ENCODE measurements around the gene NUP188.

NUP188 gene

DNA sequence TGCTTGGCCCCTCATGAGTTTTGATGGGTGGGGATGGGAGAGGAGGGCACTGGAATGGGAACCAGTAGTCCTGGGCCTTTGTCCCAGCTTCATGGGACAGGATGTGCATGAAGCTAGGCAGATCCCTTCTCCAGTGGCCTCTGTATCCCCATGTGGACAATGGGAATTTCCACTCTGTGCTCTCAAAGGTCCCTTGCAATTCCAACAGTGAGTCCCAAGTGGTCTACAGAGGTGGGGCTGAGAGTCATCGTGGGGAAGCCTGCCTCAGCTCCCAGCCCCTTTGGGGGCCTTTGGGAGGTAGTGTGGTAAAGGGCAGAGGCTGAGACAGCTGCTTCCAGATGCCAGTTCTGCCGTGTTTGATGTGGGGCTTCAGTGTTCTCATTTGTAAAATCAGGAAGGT is 28.6 kb upstream of the NUP188 start:
- no peak for TF ChIP-seq CTCF (IDR thresholded peaks at IDR 0.05; ENCODE audit: insufficient read depth, low read length, missing control alignments)
- no peak for DNase-seq (ENCODE audit: low read depth, low spot score)
- ChIA-PET POLR2A (no interaction called here), CTCF (interaction anchor here (2.7 to 3.1 kb wide), 2 partner anchors 9 to 57 kb away, joined by 17 to 25 read pairs; no protein-coding TSS in a partner anchor)
- no peak overlapping the region for H3K4me3 ChIP-seq (ENCODE audit: low read depth, low read length)

- H3K4me3 ChIP-seq (ENCODE audit: low read depth, low read length) = no peak overlapping the region
- ChIA-PET POLR2A (interaction anchor here (0.8 kb wide), 1 partner anchor 34 kb away, joined by 4 read pairs; no protein-coding TSS in a partner anchor), CTCF (interaction anchor here (0.8 to 3.1 kb wide), 5 partner anchors 9 to 101 kb away, joined by 3 to 25 read pairs (median 5); partner anchors contain the start of gene ENDOG)
- TF ChIP-seq CTCF (IDR thresholded peaks at IDR 0.05; ENCODE audit: insufficient read depth, low read length, missing control alignments) = no peak
- DNase-seq (ENCODE audit: low read depth, low spot score) = no peak
Measured at GRCh38 chr9:128919402-128920089, 28.0 kb upstream of the NUP188 start.

GRCh38 chr9:128920381-128921058 is 27.0 kb upstream of the NUP188 start, which contains the start of gene PHYHD1:
Gene PHYHD1, plus strand, starts transcription at chr9:128920982. Its CDS starts 1,342 bp downstream, at chr9:128922324.
- TF ChIP-seq CTCF (IDR thresholded peaks at IDR 0.05; ENCODE audit: insufficient read depth, low read length, missing control alignments) = no peak
- H3K4me3 ChIP-seq (ENCODE audit: low read depth, low read length) = no peak within 1 kb of the TSS; the same call in 1 of the 2 replicates
- DNase-seq (ENCODE audit: low read depth, low spot score) = peak; percentile 33
- ChIA-PET CTCF (interaction anchor here (0.8 to 3.1 kb wide), 6 partner anchors 8 to 102 kb away, joined by 3 to 25 read pairs (median 4); partner anchors contain the start of gene ENDOG), POLR2A (interaction anchor here (0.8 kb wide), 1 partner anchor 35 kb away, joined by 4 read pairs; no protein-coding TSS in a partner anchor)

DNA sequence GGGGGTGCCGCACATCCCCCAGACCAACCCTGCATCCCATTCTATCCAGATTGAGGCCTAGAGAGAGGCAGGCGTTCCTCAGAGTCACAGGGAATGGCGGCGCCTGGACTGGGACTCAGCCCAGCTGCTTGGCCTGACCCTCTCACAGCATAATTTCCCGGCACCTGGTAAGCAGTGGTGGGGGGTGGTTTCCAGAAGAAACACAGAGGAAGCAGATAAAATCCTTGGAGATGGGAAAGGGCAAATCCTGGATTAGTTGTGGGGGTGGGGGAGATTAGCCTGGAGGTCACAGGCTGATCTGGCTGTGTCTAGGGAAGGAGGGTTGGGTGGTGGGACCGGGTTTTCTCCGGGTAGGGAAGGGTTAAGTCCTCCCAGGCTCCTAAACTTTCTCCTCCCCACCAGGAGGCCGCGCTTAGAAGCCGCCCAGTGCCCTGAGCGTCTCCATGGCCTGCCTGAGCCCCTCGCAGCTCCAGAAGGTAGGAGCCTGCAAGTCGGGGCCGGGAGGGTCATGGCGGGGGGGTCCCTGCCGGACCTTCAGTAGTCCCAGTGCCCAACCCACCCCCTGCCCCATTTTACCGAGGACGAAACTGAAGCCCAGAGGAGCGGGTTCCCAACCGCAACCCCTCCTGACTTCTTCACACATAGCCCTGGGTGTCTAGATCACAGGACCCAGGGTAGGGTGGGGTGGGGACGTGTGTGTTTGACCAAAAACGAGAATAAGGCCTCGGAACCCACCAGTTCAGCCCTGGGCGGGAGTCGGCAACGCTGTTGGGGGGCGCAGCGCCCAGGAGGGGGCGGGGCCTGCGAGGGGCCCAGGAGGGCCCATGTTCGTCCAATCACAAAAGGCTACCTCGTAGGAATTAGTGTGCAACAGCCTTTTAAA is 25.4 kb upstream of the NUP188 start:
- H3K4me3 ChIP-seq (ENCODE audit: low read depth, low read length) = peak overlapping the region; percentile 46
- CTCF ChIA-PET = interaction anchor here (11.2 kb wide), 1 partner anchor 58 kb away, joined by 294 read pairs; no protein-coding TSS in a partner anchor

GRCh38 chr9:128923493-128923883 is 24.0 kb upstream of the NUP188 start:
- POLR2A ChIA-PET = no interaction called here
- no peak for TF ChIP-seq CTCF (IDR thresholded peaks at IDR 0.05; ENCODE audit: insufficient read depth, low read length, missing control alignments)
- no peak for DNase-seq (ENCODE audit: low read depth, low spot score)
- no peak overlapping the region for H3K4me3 ChIP-seq (ENCODE audit: low read depth, low read length)
- CTCF ChIA-PET = interaction anchor here (1.3 to 11.2 kb wide), 3 partner anchors 8 to 71 kb away, joined by 4 to 294 read pairs (median 42); no protein-coding TSS in a partner anchor

More for the DNA sequence above, 25.4 kb upstream of the NUP188 start:
- POLR2A ChIA-PET = interaction anchor here (0.5 to 0.9 kb wide), 2 partner anchors 25 to 44 kb away, joined by 3 to 5 read pairs; partner anchors contain the start of genes DOLK and NUP188
- no peak for TF ChIP-seq CTCF (IDR thresholded peaks at IDR 0.05; ENCODE audit: insufficient read depth, low read length, missing control alignments)
- DNase-seq (ENCODE audit: low read depth, low spot score) = no peak

Data from AG04449 (cell line).